Liver (tissue), 9 donors: ENCODE measurements around the gene OR2AE1. TPM values are rescaled to one million over a fixed set of nuclear protein-coding genes. Genes with fewer than 3 reads are reported as not detected.

Experiments used
- DNase-seq: peaks from one replicate; pipeline ENCODE4 v3.0.0-alpha.2; 2017; ENCODE audit warnings: low spot score
- H3K27ac ChIP-seq, 2 donors: one replicate each; pipeline ENCODE4 v1.7.0; 2013; ENCODE audit warnings: inconsistent platforms in 2 of 2, low read length in 2 of 2, control low read depth in 1 of 2, low read depth in 1 of 2, mild to moderate bottlenecking in 1 of 2
- H3K27me3 ChIP-seq, 4 donors: one replicate each; pipeline versions ENCODE4 v1.6.1 to v1.7.0; 2013; ENCODE audit warnings: low read length in 3 of 4, inconsistent platforms in 1 of 4, mild to moderate bottlenecking in 1 of 4, moderate library complexity in 1 of 4; ENCODE audit not compliant: control insufficient read depth in 4 of 4, insufficient read depth in 4 of 4
- H3K36me3 ChIP-seq, 4 donors: one replicate each; pipeline versions ENCODE4 v1.6.1 to v1.7.0; 2013; ENCODE audit warnings: low read length in 3 of 4, mild to moderate bottlenecking in 3 of 4, low read depth in 1 of 4, moderate library complexity in 1 of 4; ENCODE audit not compliant: control insufficient read depth in 4 of 4, insufficient read depth in 3 of 4
- H3K4me1 ChIP-seq, 4 donors: one replicate each; pipeline versions ENCODE4 v1.6.1 to v1.7.0; 2013; ENCODE audit warnings: low read length in 3 of 4, mild to moderate bottlenecking in 3 of 4, moderate library complexity in 1 of 4; ENCODE audit not compliant: control insufficient read depth in 4 of 4, insufficient read depth in 4 of 4
- H3K4me3 ChIP-seq, 3 donors: one replicate each; pipeline versions ENCODE4 v1.6.1 to v1.7.0; 2013; ENCODE audit warnings: low read length in 3 of 3, control low read depth in 1 of 3, low read depth in 1 of 3, mild to moderate bottlenecking in 1 of 3
- H3K9ac ChIP-seq, 2 donors: one replicate each; pipeline ENCODE4 v1.7.0; 2013; ENCODE audit warnings: low read length in 2 of 2, mild to moderate bottlenecking in 2 of 2, moderate library complexity in 2 of 2, control low read depth in 1 of 2, low read depth in 1 of 2
- H3K9me3 ChIP-seq, 4 donors: one replicate each; pipeline versions ENCODE4 v1.6.1 to v1.7.0; 2013; ENCODE audit warnings: low read length in 3 of 4; ENCODE audit not compliant: control insufficient read depth in 4 of 4
- ATF3 ChIP-seq: IDR thresholded peaks from 2 replicates; pipeline ENCODE4 v1.6.1; 2016; ENCODE audit warnings: antibody characterized with exemption
- EGR1 ChIP-seq, 2 donors: IDR thresholded peaks; 2 replicates each; pipeline ENCODE4 v1.6.1; 2016 to 2018; ENCODE audit warnings: antibody characterized with exemption in 2 of 2, low read depth in 2 of 2
- FOXA1 ChIP-seq: IDR thresholded peaks from 2 replicates; pipeline ENCODE4 v1.6.1; 2016; ENCODE audit warnings: antibody characterized with exemption
- FOXA2 ChIP-seq: IDR thresholded peaks from 2 replicates; pipeline ENCODE4 v1.6.1; 2016; ENCODE audit warnings: antibody characterized with exemption
- GABPA ChIP-seq, 2 donors: IDR thresholded peaks in 1 of 2; conservative IDR thresholded peaks in 1 of 2; 2 replicates each; pipeline ENCODE4 v1.6.1; 2016; ENCODE audit warnings: antibody characterized with exemption in 2 of 2, mild to moderate bottlenecking in 1 of 2, moderate library complexity in 1 of 2
- HNF4A ChIP-seq, 2 donors: conservative IDR thresholded peaks; 2 replicates each; pipeline ENCODE4 v1.6.1; 2016; ENCODE audit warnings: antibody characterized with exemption in 2 of 2, mild to moderate bottlenecking in 2 of 2
- HNF4G ChIP-seq: IDR thresholded peaks from 2 replicates; pipeline ENCODE4 v1.6.1; 2016; ENCODE audit warnings: antibody characterized with exemption
- JUND ChIP-seq, 2 donors: IDR thresholded peaks; 2 replicates each; pipeline ENCODE4 v1.6.1; 2016; ENCODE audit warnings: antibody characterized with exemption in 2 of 2
- MAX ChIP-seq: IDR thresholded peaks from 2 replicates; pipeline ENCODE4 v1.6.1; 2016; ENCODE audit warnings: antibody characterized with exemption
- NR2F2 ChIP-seq: IDR thresholded peaks from 2 replicates; pipeline ENCODE4 v1.6.1; 2016; ENCODE audit warnings: antibody characterized with exemption
- RAD21 ChIP-seq, 2 donors: IDR thresholded peaks; 2 replicates each; pipeline ENCODE4 v1.6.1; 2016; ENCODE audit warnings: antibody characterized with exemption in 2 of 2, mild to moderate bottlenecking in 2 of 2
- RXRA ChIP-seq, 2 donors: IDR thresholded peaks; 2 replicates each; pipeline ENCODE4 v1.6.1; 2017 to 2018; ENCODE audit warnings: antibody characterized with exemption in 2 of 2, mild to moderate bottlenecking in 1 of 2
- SP1 ChIP-seq: IDR thresholded peaks from 2 replicates; pipeline ENCODE4 v1.6.1; 2018; ENCODE audit warnings: antibody characterized with exemption, mild to moderate bottlenecking
- TAF1 ChIP-seq: conservative IDR thresholded peaks from 2 replicates; pipeline ENCODE4 v1.6.1; 2016; ENCODE audit warnings: antibody characterized with exemption, mild to moderate bottlenecking
- YY1 ChIP-seq: IDR thresholded peaks from 2 replicates; pipeline ENCODE4 v1.6.1; 2016; ENCODE audit warnings: antibody characterized with exemption, mild to moderate bottlenecking
- ZBTB33 ChIP-seq: IDR thresholded peaks from 2 replicates; pipeline ENCODE4 v1.6.1; 2016; ENCODE audit warnings: antibody characterized with exemption
- WGBS: extraction: QIAGEN DNeasy Blood & Tissue Kit; methylation state at CpG from one replicate; pipeline ENCODE4 v1.1.7; 2013; 5-methylcytosine and 5-hydroxymethylcytosine counted together
- polyA plus RNA-seq, 2 donors: library from polyadenylated mRNA; stranded (reverse) in 1 of 2; unstranded in 1 of 2; fragments of 200-250 nt in 1 of 2; fragments of >200 nt in 1 of 2; fragmentation: Nextera tagmentation in 1 of 2; extraction: Ambion mirVana in 1 of 2; gene quantifications; one replicate each; pipeline versions ENCODE4 v1.2.1 to v1.2.3, GENCODE V29; 2013 to 2015
- total RNA-seq, 2 donors: library from RNA; depleted of rRNA; stranded (reverse); fragments of >200 nt; gene quantifications; one replicate each; pipeline ENCODE4 v1.2.3, GENCODE V29; 2014
- TF ChIP-seq, protein P1 (sequence below): fragments of 150-350 bp; IDR thresholded peaks from 2 replicates; pipeline ENCODE4 v1.5.1; 2017; ENCODE audit warnings: improper control_type of control experiment, low read depth, low read length; ENCODE audit not compliant: missing input control
- TF ChIP-seq, protein P2 (sequence below): IDR thresholded peaks from 2 replicates; pipeline ENCODE4 v1.6.1; 2016; ENCODE audit warnings: antibody characterized with exemption, mild to moderate bottlenecking
- donor health status: healthy.
- donor health status: healthy.
- donor health status: healthy.
- donor health status: healthy.
- donor health status: healthy.

OR2AE1 gene
- total and polyA plus RNA-seq, 4 donors, result 0.25 TPM; not detected in 3

- no peak for DNase-seq
- Histone ChIP-seq H3K4me1 (no peaks in the 10 kb centered on the region), H3K4me3 (no peak overlapping the region), H3K27me3 (no peaks in the 10 kb centered on the region), H3K9me3 (no peaks in the 10 kb centered on the region), H3K36me3 (peaks cover 0 to 33% (median 11%) of the 10 kb centered on the region in 4 donors), H3K27ac (no peak overlapping the region), H3K9ac (no peak overlapping the region)
- TF ChIP-seq JUND (IDR thresholded peaks at IDR 0.05) (no peak), SP1 (no peak), HNF4G (no peak), RXRA (IDR thresholded peaks at IDR 0.05) (no peak), ATF3 (no peak), MAX (no peak), FOXA1 (no peak), NR2F2 (no peak), GABPA (IDR thresholded peaks at IDR 0.05 in 1 of 2, conservative IDR thresholded peaks at IDR 0.05 in 1 of 2) (no peak), FOXA2 (no peak), TAF1 (no peak), ZBTB33 (no peak), RAD21 (IDR thresholded peaks at IDR 0.05) (no peak), EGR1 (IDR thresholded peaks at IDR 0.05; ENCODE audit: low read depth in 2 of 2) (no peak), YY1 (no peak)
- TF ChIP-seq, protein P1, sequence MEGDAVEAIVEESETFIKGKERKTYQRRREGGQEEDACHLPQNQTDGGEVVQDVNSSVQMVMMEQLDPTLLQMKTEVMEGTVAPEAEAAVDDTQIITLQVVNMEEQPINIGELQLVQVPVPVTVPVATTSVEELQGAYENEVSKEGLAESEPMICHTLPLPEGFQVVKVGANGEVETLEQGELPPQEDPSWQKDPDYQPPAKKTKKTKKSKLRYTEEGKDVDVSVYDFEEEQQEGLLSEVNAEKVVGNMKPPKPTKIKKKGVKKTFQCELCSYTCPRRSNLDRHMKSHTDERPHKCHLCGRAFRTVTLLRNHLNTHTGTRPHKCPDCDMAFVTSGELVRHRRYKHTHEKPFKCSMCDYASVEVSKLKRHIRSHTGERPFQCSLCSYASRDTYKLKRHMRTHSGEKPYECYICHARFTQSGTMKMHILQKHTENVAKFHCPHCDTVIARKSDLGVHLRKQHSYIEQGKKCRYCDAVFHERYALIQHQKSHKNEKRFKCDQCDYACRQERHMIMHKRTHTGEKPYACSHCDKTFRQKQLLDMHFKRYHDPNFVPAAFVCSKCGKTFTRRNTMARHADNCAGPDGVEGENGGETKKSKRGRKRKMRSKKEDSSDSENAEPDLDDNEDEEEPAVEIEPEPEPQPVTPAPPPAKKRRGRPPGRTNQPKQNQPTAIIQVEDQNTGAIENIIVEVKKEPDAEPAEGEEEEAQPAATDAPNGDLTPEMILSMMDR, result no peak
- WGBS, result 89% methylated on average over 3 of the region's 3 CpGs
Measured at GRCh38 chr7:99840136-99840869, 36.5 kb downstream of the OR2AE1 start.

DNA sequence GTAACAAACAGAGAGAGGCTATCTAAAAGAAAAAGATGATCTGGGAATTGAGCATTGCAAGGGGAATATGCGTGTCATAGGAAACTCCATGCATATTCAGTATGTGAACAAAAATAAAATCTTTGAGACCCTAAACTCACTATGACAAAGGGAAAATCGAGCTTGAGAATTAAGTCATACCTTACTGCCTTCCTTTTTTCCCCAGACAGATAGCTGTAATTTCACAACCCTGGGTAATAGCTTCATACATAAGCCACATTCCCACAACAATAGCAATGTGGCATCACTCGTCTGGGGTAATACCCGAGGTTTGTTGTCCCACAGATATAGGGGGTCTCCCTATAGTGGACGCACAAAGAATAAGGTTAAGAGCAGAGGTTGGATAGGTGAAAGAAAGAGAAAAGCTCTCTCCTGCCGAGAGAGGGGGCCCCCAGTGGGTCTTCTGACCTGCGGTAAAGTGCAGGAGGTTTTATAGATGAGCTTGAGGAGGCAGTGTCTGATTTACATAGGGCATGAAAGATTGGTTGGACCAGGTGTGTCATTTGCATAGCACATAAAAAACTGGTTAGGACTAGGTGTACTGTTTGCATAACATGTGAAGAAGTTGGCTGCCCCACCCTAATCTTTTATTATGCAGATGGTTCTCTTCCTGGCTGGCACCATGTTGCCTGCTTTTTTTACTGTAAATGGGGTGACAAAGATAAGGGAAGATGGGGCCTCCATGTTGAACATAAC lies 37.4 kb downstream of the OR2AE1 start:
- DNase-seq, result no peak
- peaks cover 0 to 33% (median 11%) of the 10 kb centered on the region in 4 donors for H3K36me3 ChIP-seq
- peaks cover 0 to 2% (median 0%) of the 10 kb centered on the region in 4 donors for H3K4me1 ChIP-seq
- no peak overlapping the region for H3K9ac ChIP-seq
- no peaks in the 10 kb centered on the region for H3K27me3 ChIP-seq
- 73% methylated on average over 7 of the region's 7 CpGs for WGBS
- no peak overlapping the region for H3K4me3 ChIP-seq
- no peaks in the 10 kb centered on the region for H3K9me3 ChIP-seq
- H3K27ac ChIP-seq, result no peak overlapping the region
- TF ChIP-seq, protein P1, result no peak
- TF ChIP-seq, protein P2, sequence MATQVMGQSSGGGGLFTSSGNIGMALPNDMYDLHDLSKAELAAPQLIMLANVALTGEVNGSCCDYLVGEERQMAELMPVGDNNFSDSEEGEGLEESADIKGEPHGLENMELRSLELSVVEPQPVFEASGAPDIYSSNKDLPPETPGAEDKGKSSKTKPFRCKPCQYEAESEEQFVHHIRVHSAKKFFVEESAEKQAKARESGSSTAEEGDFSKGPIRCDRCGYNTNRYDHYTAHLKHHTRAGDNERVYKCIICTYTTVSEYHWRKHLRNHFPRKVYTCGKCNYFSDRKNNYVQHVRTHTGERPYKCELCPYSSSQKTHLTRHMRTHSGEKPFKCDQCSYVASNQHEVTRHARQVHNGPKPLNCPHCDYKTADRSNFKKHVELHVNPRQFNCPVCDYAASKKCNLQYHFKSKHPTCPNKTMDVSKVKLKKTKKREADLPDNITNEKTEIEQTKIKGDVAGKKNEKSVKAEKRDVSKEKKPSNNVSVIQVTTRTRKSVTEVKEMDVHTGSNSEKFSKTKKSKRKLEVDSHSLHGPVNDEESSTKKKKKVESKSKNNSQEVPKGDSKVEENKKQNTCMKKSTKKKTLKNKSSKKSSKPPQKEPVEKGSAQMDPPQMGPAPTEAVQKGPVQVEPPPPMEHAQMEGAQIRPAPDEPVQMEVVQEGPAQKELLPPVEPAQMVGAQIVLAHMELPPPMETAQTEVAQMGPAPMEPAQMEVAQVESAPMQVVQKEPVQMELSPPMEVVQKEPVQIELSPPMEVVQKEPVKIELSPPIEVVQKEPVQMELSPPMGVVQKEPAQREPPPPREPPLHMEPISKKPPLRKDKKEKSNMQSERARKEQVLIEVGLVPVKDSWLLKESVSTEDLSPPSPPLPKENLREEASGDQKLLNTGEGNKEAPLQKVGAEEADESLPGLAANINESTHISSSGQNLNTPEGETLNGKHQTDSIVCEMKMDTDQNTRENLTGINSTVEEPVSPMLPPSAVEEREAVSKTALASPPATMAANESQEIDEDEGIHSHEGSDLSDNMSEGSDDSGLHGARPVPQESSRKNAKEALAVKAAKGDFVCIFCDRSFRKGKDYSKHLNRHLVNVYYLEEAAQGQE, result no peak
- TF ChIP-seq FOXA2 (no peak), NR2F2 (no peak), FOXA1 (no peak), MAX (no peak), EGR1 (IDR thresholded peaks at IDR 0.05; ENCODE audit: low read depth in 2 of 2) (no peak), SP1 (no peak), HNF4G (no peak), GABPA (IDR thresholded peaks at IDR 0.05 in 1 of 2, conservative IDR thresholded peaks at IDR 0.05 in 1 of 2) (no peak), HNF4A (conservative IDR thresholded peaks at IDR 0.05) (no peak)
